ENCODE results near the gene TMPRSS11F. TPM values are rescaled to one million over a fixed set of nuclear protein-coding genes. Genes with fewer than 3 reads are reported as not detected.

Gene TMPRSS11F
- total RNA-seq, 3 donors from 2014 or later (not counting 1 experiment from before 2014, with no cell fraction given): not detected

DNA sequence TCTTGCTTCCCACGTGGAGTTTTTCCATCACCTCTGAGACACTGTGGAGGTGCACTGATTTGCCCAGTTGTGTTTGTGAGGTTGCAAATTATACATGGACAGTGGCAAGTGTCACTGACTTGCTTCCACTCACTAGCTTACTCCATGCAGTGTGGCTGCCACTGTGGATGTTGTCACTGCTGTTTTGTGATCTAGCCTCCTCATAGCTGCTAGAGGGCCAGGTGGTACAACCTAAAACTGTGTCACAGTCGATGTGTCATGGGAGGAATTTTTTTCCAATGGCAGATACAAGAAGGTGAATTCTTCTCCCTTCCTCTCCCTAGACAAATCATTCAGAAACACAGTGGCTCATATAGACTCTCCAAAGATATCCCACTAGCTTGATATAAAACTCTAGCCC lies 37.5 kb upstream of the TMPRSS11F start:
- no peaks in the 10 kb centered on the region for H3K9me3 Mint-ChIP-seq
- no peak for ATAC-seq

DNA sequence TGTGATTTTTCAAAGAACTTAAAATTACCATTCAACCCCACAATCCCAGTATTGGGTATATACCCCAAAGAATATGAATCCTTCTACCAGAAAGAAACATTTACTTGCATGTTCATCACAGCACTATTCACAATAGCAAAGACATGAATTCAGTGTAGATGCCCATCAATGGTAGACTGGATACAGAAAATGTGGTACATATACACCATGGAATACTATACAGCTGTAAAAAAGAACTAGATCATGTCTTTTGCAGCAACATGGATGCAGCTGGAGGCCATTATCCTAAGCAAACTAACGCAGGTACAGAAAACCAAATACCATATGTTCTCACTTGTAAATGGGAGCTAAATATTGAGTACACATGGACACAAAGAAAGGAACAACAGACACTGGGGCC lies 34.1 kb upstream of the TMPRSS11F start:
- H3K27ac ChIP-seq (ENCODE audit: low read length): no peak overlapping the region
- no peaks in the 10 kb centered on the region for H3K27me3 ChIP-seq (ENCODE audit: control insufficient read depth, insufficient read depth, low read length)
- no peaks in the 10 kb centered on the region for H3K4me1 ChIP-seq (ENCODE audit: control insufficient read depth, insufficient read depth, low read length)
- ATAC-seq (no peak), DNase-seq (no peak)
- no peaks in the 10 kb centered on the region for H3K36me3 Mint-ChIP-seq
- no peak overlapping the region for H3K27ac Mint-ChIP-seq
- no peak overlapping the region for H3K4me3 ChIP-seq (ENCODE audit: low read length)
- WGBS (ENCODE audit: insufficient coverage): 67% methylated on average over 1 of the region's 1 CpG
- H3K4me1 Mint-ChIP-seq: no peaks in the 10 kb centered on the region
- TF ChIP-seq, protein P1, sequence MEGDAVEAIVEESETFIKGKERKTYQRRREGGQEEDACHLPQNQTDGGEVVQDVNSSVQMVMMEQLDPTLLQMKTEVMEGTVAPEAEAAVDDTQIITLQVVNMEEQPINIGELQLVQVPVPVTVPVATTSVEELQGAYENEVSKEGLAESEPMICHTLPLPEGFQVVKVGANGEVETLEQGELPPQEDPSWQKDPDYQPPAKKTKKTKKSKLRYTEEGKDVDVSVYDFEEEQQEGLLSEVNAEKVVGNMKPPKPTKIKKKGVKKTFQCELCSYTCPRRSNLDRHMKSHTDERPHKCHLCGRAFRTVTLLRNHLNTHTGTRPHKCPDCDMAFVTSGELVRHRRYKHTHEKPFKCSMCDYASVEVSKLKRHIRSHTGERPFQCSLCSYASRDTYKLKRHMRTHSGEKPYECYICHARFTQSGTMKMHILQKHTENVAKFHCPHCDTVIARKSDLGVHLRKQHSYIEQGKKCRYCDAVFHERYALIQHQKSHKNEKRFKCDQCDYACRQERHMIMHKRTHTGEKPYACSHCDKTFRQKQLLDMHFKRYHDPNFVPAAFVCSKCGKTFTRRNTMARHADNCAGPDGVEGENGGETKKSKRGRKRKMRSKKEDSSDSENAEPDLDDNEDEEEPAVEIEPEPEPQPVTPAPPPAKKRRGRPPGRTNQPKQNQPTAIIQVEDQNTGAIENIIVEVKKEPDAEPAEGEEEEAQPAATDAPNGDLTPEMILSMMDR (IDR thresholded peaks at IDR 0.05): no peak
- no peaks in the 10 kb centered on the region for H3K36me3 ChIP-seq (ENCODE audit: control insufficient read depth, insufficient read depth, low read length)
- H3K9me3 Mint-ChIP-seq: no peaks in the 10 kb centered on the region
- no peaks in the 10 kb centered on the region for H3K9me3 ChIP-seq (ENCODE audit: control insufficient read depth, insufficient read depth, low read length)
- peaks cover 8 to 11% of the 10 kb centered on the region in 2 donors for H3K27me3 Mint-ChIP-seq (ENCODE audit: low read depth in 2 of 2)
- no peak overlapping the region for H3K4me3 Mint-ChIP-seq
- intact Hi-C loops (cut with micrococcal nuclease): no loop called here

More for the DNA sequence above, 37.5 kb upstream of the TMPRSS11F start:
- Mint-ChIP-seq H3K4me1 (no peaks in the 10 kb centered on the region), H3K27ac (no peak overlapping the region), H3K4me3 (no peak overlapping the region), H3K27me3 (ENCODE audit: low read depth in 2 of 2) (peaks cover 5 to 13% of the 10 kb centered on the region in 2 donors), H3K36me3 (no peaks in the 10 kb centered on the region)
- WGBS (ENCODE audit: insufficient coverage): 10% methylated on average over 1 of the region's 2 CpGs
- no peak for DNase-seq
- TF ChIP-seq, protein P1 (IDR thresholded peaks at IDR 0.05): no peak
- intact Hi-C loops (cut with micrococcal nuclease): no loop called here
- Histone ChIP-seq H3K36me3 (ENCODE audit: control insufficient read depth, insufficient read depth, low read length) (no peaks in the 10 kb centered on the region), H3K9me3 (ENCODE audit: control insufficient read depth, insufficient read depth, low read length) (no peaks in the 10 kb centered on the region), H3K27me3 (ENCODE audit: control insufficient read depth, insufficient read depth, low read length) (no peaks in the 10 kb centered on the region), H3K4me1 (ENCODE audit: control insufficient read depth, insufficient read depth, low read length) (no peaks in the 10 kb centered on the region), H3K4me3 (ENCODE audit: low read length) (no peak overlapping the region), H3K27ac (ENCODE audit: low read length) (no peak overlapping the region)

DNA sequence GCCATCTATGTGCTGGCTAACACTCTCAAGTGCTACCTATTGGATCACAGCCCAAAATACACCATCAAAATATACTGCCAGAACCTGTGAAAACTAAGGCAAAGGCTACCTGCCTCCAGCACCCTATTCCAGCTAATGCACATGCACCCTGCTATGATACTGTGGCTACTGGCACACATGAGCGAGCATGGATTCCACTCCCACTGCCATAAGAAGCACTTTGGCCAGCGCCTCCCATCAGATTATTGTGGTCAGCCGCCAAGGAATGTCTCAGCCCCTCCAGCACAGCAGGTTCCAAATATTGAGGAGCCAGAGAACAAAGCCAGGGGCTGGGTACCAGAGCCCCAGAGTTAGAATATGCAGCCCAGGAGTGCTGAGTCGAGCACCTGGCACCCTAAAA lies 32.5 kb upstream of the TMPRSS11F start:
- DNase-seq (no peak), ATAC-seq (no peak)
- 77% methylated on average over 4 of the region's 4 CpGs for WGBS (ENCODE audit: insufficient coverage)
- Mint-ChIP-seq H3K4me3 (no peak overlapping the region), H3K36me3 (no peaks in the 10 kb centered on the region), H3K9me3 (no peaks in the 10 kb centered on the region), H3K27me3 (ENCODE audit: low read depth in 2 of 2) (peaks cover 0 to 11% of the 10 kb centered on the region in 2 donors), H3K4me1 (no peaks in the 10 kb centered on the region), H3K27ac (no peak overlapping the region)
- H3K4me1 ChIP-seq (ENCODE audit: control insufficient read depth, insufficient read depth, low read length): no peaks in the 10 kb centered on the region
- TF ChIP-seq, protein P1 (IDR thresholded peaks at IDR 0.05): no peak
- H3K9me3 ChIP-seq (ENCODE audit: control insufficient read depth, insufficient read depth, low read length): no peaks in the 10 kb centered on the region
- no peak overlapping the region for H3K4me3 ChIP-seq (ENCODE audit: low read length)
- intact Hi-C loops (cut with micrococcal nuclease): no loop called here
- no peaks in the 10 kb centered on the region for H3K27me3 ChIP-seq (ENCODE audit: control insufficient read depth, insufficient read depth, low read length)
- H3K27ac ChIP-seq (ENCODE audit: low read length): no peak overlapping the region
- no peaks in the 10 kb centered on the region for H3K36me3 ChIP-seq (ENCODE audit: control insufficient read depth, insufficient read depth, low read length)

DNA sequence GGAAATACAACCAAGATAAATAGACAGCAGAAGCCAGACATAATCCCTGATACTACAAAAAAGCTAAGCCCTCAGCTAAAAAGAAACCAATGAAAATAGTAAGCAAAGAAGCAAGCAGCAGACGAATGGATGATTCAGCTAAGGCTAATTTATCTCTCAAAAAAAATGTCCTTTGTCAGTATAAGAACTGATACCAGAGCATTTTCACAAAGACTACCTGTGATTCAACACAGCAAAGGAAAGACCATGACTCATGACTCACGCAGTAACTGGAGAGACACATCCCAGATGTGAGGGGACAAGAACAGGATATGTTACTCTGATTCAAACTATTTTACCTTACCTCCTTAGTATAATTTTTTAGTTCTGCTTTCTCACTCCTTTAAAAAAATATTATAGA lies 22.7 kb upstream of the TMPRSS11F start:
- Histone ChIP-seq H3K4me3 (ENCODE audit: low read length) (no peak overlapping the region), H3K27ac (ENCODE audit: low read length) (no peak overlapping the region), H3K27me3 (ENCODE audit: control insufficient read depth, insufficient read depth, low read length) (no peaks in the 10 kb centered on the region), H3K36me3 (ENCODE audit: control insufficient read depth, insufficient read depth, low read length) (no peaks in the 10 kb centered on the region), H3K9me3 (ENCODE audit: control insufficient read depth, insufficient read depth, low read length) (no peaks in the 10 kb centered on the region), H3K4me1 (ENCODE audit: control insufficient read depth, insufficient read depth, low read length) (no peaks in the 10 kb centered on the region)
- TF ChIP-seq, protein P1 (IDR thresholded peaks at IDR 0.05): no peak
- Mint-ChIP-seq H3K4me3 (no peak overlapping the region), H3K27me3 (ENCODE audit: low read depth in 2 of 2) (peaks cover 0 to 3% of the 10 kb centered on the region in 2 donors), H3K36me3 (no peaks in the 10 kb centered on the region), H3K27ac (no peak overlapping the region), H3K9me3 (peaks cover 0 to 2% of the 10 kb centered on the region in 2 donors), H3K4me1 (no peaks in the 10 kb centered on the region)
- ATAC-seq (no peak), DNase-seq (no peak)
- 81% methylated on average over 2 of the region's 2 CpGs for WGBS (ENCODE audit: insufficient coverage)
- intact Hi-C loops (cut with micrococcal nuclease): no loop called here
